GM12873 (cell line): ENCODE measurements around the gene RCOR1.

ENCODE experiments used
- CTCF ChIP-seq: IDR thresholded peaks from 2 replicates; pipeline ENCODE4 v1.5.1; 2012; ENCODE audit warnings: low read depth, mild to moderate bottlenecking, moderate library complexity, low read length, control low read depth; ENCODE audit not compliant: insufficient read depth; ENCODE audit errors: missing control alignments

RCOR1 gene

GRCh38 chr14:102734436-102734835, 142.0 kb downstream of the RCOR1 start:
- no peak for TF ChIP-seq CTCF

- TF ChIP-seq CTCF: no peak
Observed at GRCh38 chr14:102736956-102737355, 144.5 kb downstream of the RCOR1 start.

DNA sequence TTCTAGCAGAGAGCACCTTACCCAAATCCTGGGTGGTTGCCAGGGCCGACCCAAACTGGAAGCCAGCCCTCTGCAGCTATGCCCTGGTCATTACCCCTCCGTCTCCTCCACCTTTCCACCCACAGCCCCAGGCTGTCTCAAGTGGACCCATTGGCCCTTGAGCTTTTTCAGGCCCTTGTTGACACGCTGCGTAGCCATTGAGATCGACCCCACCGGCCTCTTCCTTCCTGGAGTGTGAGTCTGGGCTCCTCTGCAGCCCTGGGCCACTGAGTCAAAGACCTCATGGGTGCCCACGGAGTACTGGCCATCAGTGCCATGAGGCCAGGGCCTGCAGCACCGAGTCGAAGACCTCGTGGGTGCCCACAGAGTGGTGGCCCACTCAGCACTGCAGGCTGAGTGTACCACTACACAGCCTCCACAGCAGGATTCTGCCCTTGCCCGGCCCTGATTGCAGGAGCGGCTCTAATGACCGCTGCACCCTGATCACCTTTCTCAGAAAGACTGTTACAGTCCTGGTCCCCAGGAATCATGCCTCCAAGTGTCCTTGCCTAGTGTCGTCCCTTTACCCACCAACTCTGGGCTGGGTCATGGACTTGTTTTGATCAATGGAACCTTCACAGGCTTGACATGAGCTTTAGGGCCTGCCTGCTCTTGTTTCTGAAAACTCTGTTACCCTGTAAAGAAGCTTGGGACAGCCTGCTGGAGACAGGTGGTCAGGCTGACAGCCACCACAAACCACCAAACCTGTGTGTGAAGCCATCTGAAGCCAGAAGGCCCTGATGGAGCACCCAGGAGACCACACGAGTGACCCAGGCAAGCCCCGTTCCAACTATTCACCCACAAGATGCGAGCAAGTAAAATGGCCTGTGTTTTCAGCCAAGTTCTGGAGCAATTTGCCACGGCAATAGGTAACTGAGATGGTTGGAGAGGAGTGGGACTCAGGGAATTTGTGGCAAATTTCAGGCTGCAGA, 145.2 kb downstream of the RCOR1 start:
- no peak for TF ChIP-seq CTCF

- no peak for TF ChIP-seq CTCF
Observed at GRCh38 chr14:102738373-102739189, 146.1 kb downstream of the RCOR1 start.

- TF ChIP-seq CTCF: no peak
Observed at GRCh38 chr14:102739190-102739469, 146.7 kb downstream of the RCOR1 start.

GRCh38 chr14:102746634-102747438, 154.4 kb downstream of the RCOR1 start:
- no peak for TF ChIP-seq CTCF

DNA sequence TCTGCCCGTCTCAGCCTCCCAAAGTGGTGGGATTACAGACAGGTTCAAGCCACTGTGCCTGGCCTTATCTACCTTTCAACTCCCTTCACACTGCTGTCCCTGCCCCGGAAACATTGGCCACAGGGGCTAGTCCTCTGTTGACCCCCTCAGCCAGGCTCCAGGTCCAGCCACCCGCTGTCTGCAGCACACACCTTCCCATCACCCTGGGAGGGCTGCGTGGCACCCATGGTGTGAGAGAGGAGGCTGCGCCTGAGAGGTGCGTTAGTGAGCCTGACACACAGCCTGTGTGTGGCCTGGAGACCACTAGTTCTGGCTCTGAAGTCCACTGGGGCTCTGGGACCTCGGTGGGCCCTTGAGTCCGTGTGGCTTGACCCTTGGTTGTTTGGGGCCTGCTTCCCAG, 156.4 kb downstream of the RCOR1 start:
- TF ChIP-seq CTCF: no peak
